Measurements from ENCODE around the gene ZMAT5. TPM values are rescaled to one million over a fixed set of nuclear protein-coding genes. Genes with fewer than 3 reads are reported as not detected.

ZMAT5 gene
- polyA plus RNA-seq, 3 donors: 27.1 to 79.4 (median 59.3) TPM

DNA sequence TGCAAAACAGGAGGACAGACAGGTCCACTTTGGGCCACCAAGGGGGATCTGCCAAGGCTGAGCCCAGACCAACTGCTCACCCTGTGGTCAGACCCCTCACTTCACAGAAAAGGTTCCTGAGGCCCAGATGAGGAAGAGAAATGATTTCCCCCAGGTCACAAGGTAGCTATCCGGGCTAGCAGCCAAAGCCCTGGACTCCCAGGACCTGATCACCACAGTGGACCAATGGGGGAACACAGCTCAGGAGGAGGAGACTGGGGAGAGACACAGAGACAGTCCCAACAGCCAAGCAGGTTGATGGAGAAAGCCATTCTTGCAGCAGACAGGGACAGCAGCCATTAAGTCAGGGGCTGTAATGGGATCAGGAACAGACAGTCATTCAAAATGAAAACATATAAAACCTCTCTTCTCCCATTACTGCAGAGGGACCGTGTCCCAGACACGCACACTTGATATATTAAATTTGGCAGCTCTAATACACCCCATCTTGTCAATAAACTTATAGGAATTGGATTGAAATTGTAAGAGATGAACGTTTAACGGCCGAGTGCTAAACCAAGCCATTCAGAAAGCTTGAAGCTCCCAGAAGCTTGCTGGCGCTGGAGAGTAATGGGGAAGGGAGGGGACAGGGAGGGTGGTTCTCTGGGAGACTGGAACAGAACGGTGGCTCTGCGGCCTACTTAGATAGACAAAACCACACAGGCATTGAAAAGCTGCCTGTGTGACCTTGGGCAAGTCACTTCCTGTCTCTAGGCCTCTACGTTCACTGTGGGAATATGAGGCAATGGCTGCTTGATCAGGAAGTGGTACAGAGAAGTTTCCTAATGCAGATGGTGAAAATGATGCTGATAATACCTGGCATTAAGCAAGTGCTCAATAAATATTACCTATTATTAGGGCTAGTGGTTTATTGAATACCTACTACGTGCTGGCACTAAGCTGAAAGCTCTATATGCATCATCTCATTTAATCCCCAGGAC lies 16.0 kb downstream of the ZMAT5 start:
- Histone ChIP-seq H3K27ac (ENCODE audit: low read depth in 1 of 2, low read length in 2 of 2) (peak overlapping the region; percentile 66 to 87), H3K9ac (ENCODE audit: insufficient read depth, low read length, poor library complexity, severe bottlenecking) (peak overlapping the region; percentile 35), H3K4me1 (ENCODE audit: control insufficient read depth in 1 of 2, insufficient read depth in 2 of 2, low read length in 2 of 2) (peaks cover 19 to 21% of the 10 kb centered on the region in 2 donors), H2AFZ (ENCODE audit: insufficient read depth, low read depth, low read length, poor library complexity, severe bottlenecking) (peak overlapping the region; percentile 60), H3K27me3 (ENCODE audit: control insufficient read depth in 2 of 2, insufficient read depth in 2 of 2, low read length in 2 of 2) (no peaks in the 10 kb centered on the region), H4K20me1 (ENCODE audit: insufficient read depth, low read length) (no peaks in the 10 kb centered on the region), H3K9me3 (replicated peaks in 1 of 2; ENCODE audit: control insufficient read depth in 1 of 2, insufficient read depth in 1 of 2, low read length in 2 of 2) (no peaks in the 10 kb centered on the region), H3K79me2 (ENCODE audit: insufficient read depth, low read length) (peaks cover 12% of the 10 kb centered on the region), H3K4me3 (replicated peaks in 1 of 3; ENCODE audit: low read depth in 2 of 3, low read length in 3 of 3) (no peak overlapping the region), H3K36me3 (replicated peaks in 1 of 2; ENCODE audit: control insufficient read depth in 1 of 2, insufficient read depth in 2 of 2, low read length in 2 of 2) (peaks cover 28 to 51% of the 10 kb centered on the region in 2 donors), H3K4me2 (replicated peaks; ENCODE audit: extremely low read depth, low read length, poor library complexity, severe bottlenecking) (no peak overlapping the region)
- Mint-ChIP-seq H3K9me3 (no peaks in the 10 kb centered on the region), H3K27me3 (ENCODE audit: low read depth in 3 of 3) (peaks cover 0 to 4% (median 0%) of the 10 kb centered on the region in 3 donors), H3K36me3 (peaks cover 42 to 63% of the 10 kb centered on the region in 2 donors), H3K4me3 (no peak overlapping the region), H3K4me1 (peaks cover 21% of the 10 kb centered on the region), H3K27ac (peak overlapping the region; percentile 86 to 96 (median 93))
- intact Hi-C loops (cut with micrococcal nuclease): no loop called here
- DNase-seq: peak; percentile 81 to 90 (median 89)
- no peak for TF ChIP-seq CTCF (IDR thresholded peaks at IDR 0.05)
- WGBS (ENCODE audit: insufficient coverage): 27% methylated on average over 3 of the region's 11 CpGs

GRCh38 chr22:29750029-29750428 lies 16.8 kb downstream of the ZMAT5 start:
- H3K9me3 ChIP-seq (replicated peaks in 1 of 2; ENCODE audit: control insufficient read depth in 1 of 2, insufficient read depth in 1 of 2, low read length in 2 of 2): no peaks in the 10 kb centered on the region
- 90% methylated on average over 1 of the region's 3 CpGs for WGBS (ENCODE audit: insufficient coverage)

More at GRCh38 chr22:29750029-29750428, 16.8 kb downstream of the ZMAT5 start:
- H3K36me3 ChIP-seq (replicated peaks in 1 of 2; ENCODE audit: control insufficient read depth in 1 of 2, insufficient read depth in 2 of 2, low read length in 2 of 2): peaks cover 36 to 59% of the 10 kb centered on the region in 2 donors
- Mint-ChIP-seq H3K36me3 (peaks cover 48 to 69% of the 10 kb centered on the region in 2 donors), H3K4me1 (peaks cover 21% of the 10 kb centered on the region), H3K9me3 (no peaks in the 10 kb centered on the region), H3K4me3 (no peak overlapping the region), H3K27me3 (ENCODE audit: low read depth in 3 of 3) (peaks cover 0 to 2% (median 0%) of the 10 kb centered on the region in 3 donors), H3K27ac (peak overlapping the region; percentile 86 to 96 (median 93))
- H3K4me1 ChIP-seq (ENCODE audit: control insufficient read depth in 1 of 2, insufficient read depth in 2 of 2, low read length in 2 of 2): peaks cover 19 to 21% of the 10 kb centered on the region in 2 donors
- intact Hi-C loops (cut with micrococcal nuclease): no loop called here
- peak overlapping the region; percentile 66 to 87 for H3K27ac ChIP-seq (ENCODE audit: low read depth in 1 of 2, low read length in 2 of 2)
- H3K27me3 ChIP-seq (ENCODE audit: control insufficient read depth in 2 of 2, insufficient read depth in 2 of 2, low read length in 2 of 2): no peaks in the 10 kb centered on the region
- no peak overlapping the region for H3K4me3 ChIP-seq (replicated peaks in 1 of 3; ENCODE audit: low read depth in 2 of 3, low read length in 3 of 3)
- peak overlapping the region; percentile 35 for H3K9ac ChIP-seq (ENCODE audit: insufficient read depth, low read length, poor library complexity, severe bottlenecking)
- TF ChIP-seq CTCF (IDR thresholded peaks at IDR 0.05): no peak
- peaks cover 12% of the 10 kb centered on the region for H3K79me2 ChIP-seq (ENCODE audit: insufficient read depth, low read length)
- no peak overlapping the region for H3K4me2 ChIP-seq (replicated peaks; ENCODE audit: extremely low read depth, low read length, poor library complexity, severe bottlenecking)
- H4K20me1 ChIP-seq (ENCODE audit: insufficient read depth, low read length): no peaks in the 10 kb centered on the region
- DNase-seq: no peak
- no peak overlapping the region for H2AFZ ChIP-seq (ENCODE audit: insufficient read depth, low read depth, low read length, poor library complexity, severe bottlenecking)

Data from CD14-positive monocyte (primary cell).